Nephron progenitor cell (in vitro differentiated cells): ENCODE measurements around the gene CTNNB1.
A peak's percentile ranks its signal among the peaks of the same experiment; 100 is the strongest.

Source experiments
- DNase-seq: peaks from one replicate; pipeline ENCODE4 v3.0.0; 2021
- H3K27ac Mint-ChIP-seq: 2 replicates; pipeline ENCODE4 v1.8.0; 2021; ENCODE audit warnings: mild to moderate bottlenecking, moderate library complexity, mixed read lengths
- H3K27me3 Mint-ChIP-seq: 2 replicates; pipeline ENCODE4 v1.8.0; 2021; ENCODE audit warnings: mild to moderate bottlenecking, low read depth, mixed read lengths; ENCODE audit not compliant: poor library complexity
- H3K36me3 Mint-ChIP-seq: 2 replicates; pipeline ENCODE4 v1.8.0; 2021; ENCODE audit warnings: low read depth, mixed read lengths
- H3K4me1 Mint-ChIP-seq: 2 replicates; pipeline ENCODE4 v1.8.0; 2021; ENCODE audit warnings: mixed read lengths
- H3K4me3 Mint-ChIP-seq: 2 replicates; pipeline ENCODE4 v1.8.0; 2021; ENCODE audit warnings: mild to moderate bottlenecking, moderate library complexity, mixed read lengths
- H3K9me3 Mint-ChIP-seq: 2 replicates; pipeline ENCODE4 v1.8.0; 2021; ENCODE audit warnings: mild to moderate bottlenecking, moderate library complexity, mixed read lengths
- TF ChIP-seq, protein P1 (sequence below): fragments of 200-600 bp; sonication (generic); IDR thresholded peaks from 2 replicates; pipeline ENCODE4 v1.5.0; 2021; ENCODE audit warnings: antibody characterized with exemption

Gene CTNNB1

GRCh38 chr3:41224120-41224806, 25.0 kb downstream of the CTNNB1 start:
- DNase-seq, result no peak
- H3K27ac Mint-ChIP-seq, result no peak overlapping the region
- peaks cover 21% of the 10 kb centered on the region for H3K4me1 Mint-ChIP-seq
- no peak overlapping the region for H3K4me3 Mint-ChIP-seq
- TF ChIP-seq, protein P1, sequence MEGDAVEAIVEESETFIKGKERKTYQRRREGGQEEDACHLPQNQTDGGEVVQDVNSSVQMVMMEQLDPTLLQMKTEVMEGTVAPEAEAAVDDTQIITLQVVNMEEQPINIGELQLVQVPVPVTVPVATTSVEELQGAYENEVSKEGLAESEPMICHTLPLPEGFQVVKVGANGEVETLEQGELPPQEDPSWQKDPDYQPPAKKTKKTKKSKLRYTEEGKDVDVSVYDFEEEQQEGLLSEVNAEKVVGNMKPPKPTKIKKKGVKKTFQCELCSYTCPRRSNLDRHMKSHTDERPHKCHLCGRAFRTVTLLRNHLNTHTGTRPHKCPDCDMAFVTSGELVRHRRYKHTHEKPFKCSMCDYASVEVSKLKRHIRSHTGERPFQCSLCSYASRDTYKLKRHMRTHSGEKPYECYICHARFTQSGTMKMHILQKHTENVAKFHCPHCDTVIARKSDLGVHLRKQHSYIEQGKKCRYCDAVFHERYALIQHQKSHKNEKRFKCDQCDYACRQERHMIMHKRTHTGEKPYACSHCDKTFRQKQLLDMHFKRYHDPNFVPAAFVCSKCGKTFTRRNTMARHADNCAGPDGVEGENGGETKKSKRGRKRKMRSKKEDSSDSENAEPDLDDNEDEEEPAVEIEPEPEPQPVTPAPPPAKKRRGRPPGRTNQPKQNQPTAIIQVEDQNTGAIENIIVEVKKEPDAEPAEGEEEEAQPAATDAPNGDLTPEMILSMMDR, result no peak
- H3K27me3 Mint-ChIP-seq, result no peaks in the 10 kb centered on the region
- peaks cover 65% of the 10 kb centered on the region for H3K36me3 Mint-ChIP-seq
- peaks cover 4% of the 10 kb centered on the region for H3K9me3 Mint-ChIP-seq

DNA sequence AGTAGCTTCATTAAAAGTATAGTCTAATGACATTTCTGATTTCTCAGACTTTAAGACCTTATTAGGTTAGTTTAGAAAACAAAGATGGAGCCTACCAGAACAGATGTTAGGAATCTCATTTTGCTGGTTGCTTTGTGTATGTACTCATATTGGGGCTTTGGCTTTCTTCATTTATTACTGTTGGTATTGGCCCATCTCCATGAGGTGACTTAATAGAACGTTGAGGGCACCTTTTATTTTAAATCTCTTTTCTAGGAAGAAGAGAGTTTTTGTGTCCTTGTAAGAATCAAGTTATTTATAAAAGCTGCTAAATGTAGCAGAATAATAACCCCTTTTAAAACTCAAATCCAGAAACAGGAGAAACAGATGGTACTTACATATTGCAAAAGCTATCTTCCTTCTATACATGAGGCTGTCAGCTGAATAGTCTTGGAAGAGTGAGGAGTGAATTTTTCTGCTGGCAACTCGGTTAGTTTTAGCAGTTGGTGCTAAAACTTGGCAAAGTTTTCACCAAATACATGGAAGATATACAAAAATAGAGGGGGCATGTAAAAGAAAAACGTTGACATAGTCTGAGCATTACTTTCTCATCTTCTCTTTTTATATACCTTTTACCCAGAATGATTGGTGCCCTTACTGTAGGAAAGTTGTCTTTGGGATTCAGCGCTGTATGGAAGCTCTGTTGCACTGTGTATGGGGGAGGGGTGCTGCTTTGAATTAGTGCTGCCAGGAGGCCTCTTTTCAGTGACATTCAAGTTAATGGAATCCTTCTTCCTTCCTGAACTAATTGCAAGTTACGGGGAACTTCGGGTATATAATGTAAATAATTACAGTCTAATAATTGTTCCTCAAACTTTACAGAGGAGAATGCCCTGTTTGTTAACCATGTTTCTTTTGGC, 35.8 kb downstream of the CTNNB1 start:
- no peaks in the 10 kb centered on the region for H3K27me3 Mint-ChIP-seq

GRCh38 chr3:41236228-41236627, 36.9 kb downstream of the CTNNB1 start:
- H3K27ac Mint-ChIP-seq, result no peak overlapping the region
- TF ChIP-seq, protein P1, result no peak
- no peaks in the 10 kb centered on the region for H3K27me3 Mint-ChIP-seq
- DNase-seq, result no peak
- H3K4me3 Mint-ChIP-seq, result no peak overlapping the region
- no peaks in the 10 kb centered on the region for H3K9me3 Mint-ChIP-seq
- peaks cover 18% of the 10 kb centered on the region for H3K4me1 Mint-ChIP-seq
- H3K36me3 Mint-ChIP-seq, result peaks cover 92% of the 10 kb centered on the region

More for the DNA sequence above, 35.8 kb downstream of the CTNNB1 start:
- Mint-ChIP-seq H3K9me3 (no peaks in the 10 kb centered on the region), H3K36me3 (peaks cover 94% of the 10 kb centered on the region), H3K27ac (peak overlapping the region; percentile 69), H3K4me3 (no peak overlapping the region), H3K4me1 (peaks cover 18% of the 10 kb centered on the region)
- TF ChIP-seq, protein P1, result no peak
- no peak for DNase-seq

DNA sequence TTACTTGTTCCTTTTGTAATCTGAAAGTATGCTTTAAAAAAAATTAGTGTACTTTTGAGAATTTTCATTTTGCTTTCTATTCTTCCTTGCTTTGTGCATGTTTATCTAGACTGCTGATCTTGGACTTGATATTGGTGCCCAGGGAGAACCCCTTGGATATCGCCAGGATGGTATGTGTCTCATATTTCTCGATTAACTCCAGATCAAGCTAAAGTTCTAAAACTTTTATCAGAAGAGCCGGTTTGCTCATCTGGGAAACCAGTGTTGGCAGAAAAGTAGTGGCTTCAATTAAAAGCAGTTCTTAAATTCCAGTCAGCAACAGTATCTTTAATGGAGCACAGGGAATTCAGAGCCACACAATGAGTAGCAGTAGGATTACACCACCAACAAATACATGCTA, 38.6 kb downstream of the CTNNB1 start:
- Mint-ChIP-seq H3K4me3 (no peak overlapping the region), H3K9me3 (no peaks in the 10 kb centered on the region), H3K27ac (no peak overlapping the region), H3K27me3 (no peaks in the 10 kb centered on the region), H3K4me1 (peaks cover 18% of the 10 kb centered on the region), H3K36me3 (peaks cover 83% of the 10 kb centered on the region)
- TF ChIP-seq, protein P1, result no peak
- DNase-seq, result no peak

- TF ChIP-seq, protein P1, result no peak
- peaks cover 11% of the 10 kb centered on the region for H3K4me1 Mint-ChIP-seq
- H3K36me3 Mint-ChIP-seq, result peaks cover 66% of the 10 kb centered on the region
Measured at GRCh38 chr3:41239587-41239986, 40.3 kb downstream of the CTNNB1 start.

More at GRCh38 chr3:41239587-41239986, 40.3 kb downstream of the CTNNB1 start:
- Mint-ChIP-seq H3K27me3 (no peaks in the 10 kb centered on the region), H3K9me3 (no peaks in the 10 kb centered on the region), H3K4me3 (no peak overlapping the region), H3K27ac (peak overlapping the region; percentile 85)
- DNase-seq, result no peak
